Endothelial cell of umbilical vein (primary cell): Measurements from ENCODE around the gene RALA. TPM values are rescaled to one million over a fixed set of nuclear protein-coding genes. Genes with fewer than 3 reads are reported as not detected.
A peak's percentile ranks its signal among the peaks of the same experiment; 100 is the strongest.

ENCODE experiments used
- BruUV-seq: library from RNA; stranded (reverse); fragments of 400-500 nt; replicated peaks from 2 replicates; lab custom pipeline; 2021; lab: Mats Ljungman, UMichigan
- CTCF ChIA-PET: fragments of 300-600, 350-600 bp; sonication (Branson Sonifier 250); formaldehyde crosslinking; loops from one replicate; lab custom pipeline; 2021; ENCODE audit warnings: antibody characterized with exemption, inconsistent platforms; lab: Charles Lee
- POLR2A ChIA-PET: fragments of 300-600, 350-600 bp; sonication (Branson Sonifier 250); formaldehyde crosslinking; loops from one replicate; lab custom pipeline; 2021; ENCODE audit warnings: antibody characterized with exemption, inconsistent platforms; lab: Charles Lee
- DNase-seq: peaks from one replicate; pipeline ENCODE4 v3.0.0-alpha.2; 2011; ENCODE audit warnings: low read depth, low spot score
- FAIRE-seq: peaks from 2 replicates; lab custom pipeline; 2011; peaks lifted over from hg19 to GRCh38; lab: Jason Lieb, UNC
- H2AFZ ChIP-seq: 2 replicates; pipeline ENCODE4 v1.6.0; 2012; ENCODE audit warnings: low read depth, low read length, control low read depth, inconsistent platforms
- H3K27ac ChIP-seq: 2 replicates; pipeline ENCODE4 v1.5.1; 2011; ENCODE audit warnings: low read depth, mild to moderate bottlenecking, control low read depth, low read length, moderate library complexity; ENCODE audit not compliant: insufficient read depth
- H3K27me3 ChIP-seq, 2 experiments: 2 replicates each; pipeline versions ENCODE4 v1.6.0 to v1.6.1; 2011; ENCODE audit warnings: low read length in 2 of 2, mixed read lengths in 1 of 2; ENCODE audit not compliant: control insufficient read depth in 2 of 2, insufficient read depth in 2 of 2
- H3K36me3 ChIP-seq, 2 experiments: 2 replicates in 1 of 2; 3 replicates in 1 of 2; pipeline ENCODE4 v1.5.1; 2011; ENCODE audit warnings: low read length in 2 of 2, mild to moderate bottlenecking in 1 of 2, moderate library complexity in 1 of 2; ENCODE audit not compliant: control insufficient read depth in 2 of 2, insufficient read depth in 2 of 2; ENCODE audit errors: extremely low read depth in 1 of 2
- H3K4me1 ChIP-seq: 3 replicates; pipeline ENCODE4 v1.5.1; 2011; ENCODE audit warnings: mild to moderate bottlenecking, low read length; ENCODE audit not compliant: control insufficient read depth, insufficient read depth; ENCODE audit errors: extremely low read depth
- H3K4me2 ChIP-seq: 2 replicates; pipeline ENCODE4 v1.6.1; 2011; ENCODE audit warnings: low read length, control low read depth, mixed read lengths; ENCODE audit not compliant: insufficient read depth
- H3K4me3 ChIP-seq, 3 experiments: fragments of 200-600 bp in 1 of 3; sonication (generic), shearing (Covaris generic) in 1 of 3; replicated peaks in 1 of 3; 2 replicates each; pipeline ENCODE4 v1.5.1; 2011 to 2016; ENCODE audit warnings: control low read depth in 3 of 3, low read length in 3 of 3, mild to moderate bottlenecking in 2 of 3, inconsistent platforms in 1 of 3, low read depth in 1 of 3, moderate library complexity in 1 of 3; ENCODE audit not compliant: insufficient read depth in 1 of 3
- H3K79me2 ChIP-seq: 2 replicates; pipeline ENCODE4 v1.6.0; 2012; ENCODE audit warnings: low read length, inconsistent platforms; ENCODE audit not compliant: control insufficient read depth, insufficient read depth
- H3K9ac ChIP-seq: replicated peaks from 2 replicates; pipeline ENCODE3; 2011; ENCODE audit warnings: low read length, control low read depth; ENCODE audit not compliant: insufficient read depth; ENCODE audit errors: extremely low read depth
- H3K9me1 ChIP-seq: replicated peaks from 3 replicates; pipeline ENCODE4 v1.6.0; 2011; ENCODE audit warnings: mild to moderate bottlenecking, low read length; ENCODE audit not compliant: control insufficient read depth, insufficient read depth; ENCODE audit errors: extremely low read depth
- H3K9me3 ChIP-seq: replicated peaks from 2 replicates; pipeline ENCODE4 v1.5.1; 2012; ENCODE audit warnings: low read length, inconsistent platforms; ENCODE audit not compliant: control insufficient read depth, insufficient read depth
- H4K20me1 ChIP-seq: replicated peaks from 2 replicates; pipeline ENCODE3; 2011; ENCODE audit warnings: mild to moderate bottlenecking, low read length; ENCODE audit not compliant: control insufficient read depth, insufficient read depth; ENCODE audit errors: extremely low read depth
- CTCF ChIP-seq, 2 donors: IDR thresholded peaks; 1 replicate in 1 of 2; 2 replicates in 1 of 2; pipeline ENCODE4 v1.5.1; 2011; ENCODE audit warnings: low read length in 2 of 2, mild to moderate bottlenecking in 2 of 2, moderate library complexity in 2 of 2, control low read depth in 1 of 2, inconsistent platforms in 1 of 2, low read depth in 1 of 2; ENCODE audit not compliant: insufficient read depth in 1 of 2; ENCODE audit errors: extremely low read depth in 1 of 2
- EZH2 ChIP-seq: IDR thresholded peaks from 2 replicates; pipeline ENCODE4 v1.6.1; 2012; ENCODE audit warnings: borderline replicate concordance, low read depth, mild to moderate bottlenecking, moderate library complexity, low read length, inconsistent platforms; ENCODE audit not compliant: severe bottlenecking
- FOS ChIP-seq: IDR thresholded peaks from 2 replicates; pipeline ENCODE4 v1.6.1; 2011; ENCODE audit warnings: mild to moderate bottlenecking, low read length, moderate library complexity, borderline replicate concordance; ENCODE audit not compliant: insufficient read depth
- GATA2 ChIP-seq: IDR thresholded peaks from 2 replicates; pipeline ENCODE4 v1.7.0; 2011; ENCODE audit warnings: low read depth, mild to moderate bottlenecking, moderate library complexity, mixed read lengths, low read length; ENCODE audit not compliant: insufficient read length, insufficient read depth
- JUN ChIP-seq: IDR thresholded peaks from 2 replicates; pipeline ENCODE4 v1.6.1; 2011; ENCODE audit warnings: borderline replicate concordance, low read depth; ENCODE audit not compliant: insufficient read length, insufficient read depth
- MYC ChIP-seq: IDR thresholded peaks from one replicate; pipeline ENCODE4 v1.6.1; 2011; ENCODE audit warnings: mild to moderate bottlenecking, low read depth, low read length
- POLR2A ChIP-seq: IDR thresholded peaks from 2 replicates; pipeline ENCODE4 v1.6.1; 2012; ENCODE audit warnings: low read depth, mild to moderate bottlenecking, control low read depth, low read length
- POLR2AphosphoS5 ChIP-seq: IDR thresholded peaks from 2 replicates; pipeline ENCODE4 v1.6.1; 2012; ENCODE audit warnings: low read depth, mild to moderate bottlenecking, control low read depth, low read length, moderate library complexity; ENCODE audit not compliant: insufficient read depth
- dilution Hi-C: fragments of 300-500 bp; cut with MboI; formaldehyde crosslinking; loops from one replicate; pipeline ENCODE4 v1.15.0; 2019; ENCODE audit warnings: low sequenced_read_pairs; ENCODE audit not compliant: extremely low pct_ligation_motif_present
- intact Hi-C: fragments of 100-400 bp; cut with micrococcal nuclease; formaldehyde crosslinking; loops from one replicate; pipeline ENCODE4 v1.10.0; 2022
- polyA plus RNA-seq, 4 experiments: library from polyadenylated mRNA; depleted of rRNA in 3 of 4; stranded (reverse) in 3 of 4; unstranded in 1 of 4; fragments of >200 nt; gene quantifications; 2 replicates each; pipeline versions ENCODE4 v1.2.1 to v1.2.3, GENCODE V29; 2011 to 2012; ENCODE audit warnings: missing spikeins in 1 of 4
- total RNA-seq: library from RNA; stranded (reverse); gene quantifications from 2 replicates; pipeline ENCODE4 v1.2.3, GENCODE V29; 2021
- TF ChIP-seq, protein P1 (sequence below): IDR thresholded peaks from 2 replicates; pipeline ENCODE4 v1.6.1; 2011; ENCODE audit not compliant: insufficient read depth, insufficient read length

Gene RALA
- total and polyA plus RNA-seq, 2 donors (not counting 3 experiments of a cell fraction or from before 2014, with no cell fraction given) = 91.1 to 191 TPM

GRCh38 chr7:39580149-39580874 lies 43.1 kb upstream of the RALA start:
- peak overlapping the region; percentile 1 for H3K27ac ChIP-seq
- FAIRE-seq (peak; percentile 89), DNase-seq (peak; percentile 94)
- no peaks in the 10 kb centered on the region for H4K20me1 ChIP-seq
- no peaks in the 10 kb centered on the region for H3K79me2 ChIP-seq
- no peaks in the 10 kb centered on the region for H3K9me1 ChIP-seq
- TF ChIP-seq GATA2 (no peak), POLR2AphosphoS5 (no peak), JUN (no peak), CTCF (IDR thresholded peaks at IDR 0.05; ENCODE audit: extremely low read depth in 1 of 2, insufficient read depth in 1 of 2, low read depth in 1 of 2, low read length in 2 of 2) (peak; percentile 74), POLR2A (no peak), MYC (peak; percentile 93), FOS (no peak), EZH2 (no peak)
- TF ChIP-seq, protein P1, sequence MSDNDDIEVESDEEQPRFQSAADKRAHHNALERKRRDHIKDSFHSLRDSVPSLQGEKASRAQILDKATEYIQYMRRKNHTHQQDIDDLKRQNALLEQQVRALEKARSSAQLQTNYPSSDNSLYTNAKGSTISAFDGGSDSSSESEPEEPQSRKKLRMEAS = peak; percentile 99
- ChIA-PET CTCF (interaction anchor here (0.6 to 7.1 kb wide), 58 partner anchors 8 to 652 kb away, joined by 3 to 306 read pairs (median 8); partner anchors contain the start of genes RALA and SUGCT), POLR2A (interaction anchor here (0.7 to 1.4 kb wide), 11 partner anchors 15 to 167 kb away, joined by 3 to 10 read pairs (median 4); partner anchors contain the start of gene RALA)
- H3K4me3 ChIP-seq = no peak overlapping the region
- BruUV-seq = no TSS peak
- no peaks in the 10 kb centered on the region for H3K36me3 ChIP-seq
- no peak overlapping the region for H3K9ac ChIP-seq
- dilution Hi-C loops = no loop called here
- no peak overlapping the region for H3K4me2 ChIP-seq
- H3K9me3 ChIP-seq = no peaks in the 10 kb centered on the region
- H3K4me1 ChIP-seq = no peaks in the 10 kb centered on the region
- intact Hi-C loops = loop anchor here (1.0 to 2.0 kb wide), 8 partner anchors 9 to 472 kb away; partner anchors contain the start of gene RALA
- no peaks in the 10 kb centered on the region for H3K27me3 ChIP-seq
- no peak overlapping the region for H2AFZ ChIP-seq
